Activated CD4-positive, CD25-positive, alpha-beta regulatory T cell treated with anti-CD3 and anti-CD28 coated beads, Interleukin-2, amount 50 U/mL, for 24 hours (primary cell): ENCODE results near the gene PRPS1L1.

Source experiments
- ATAC-seq, 2 donors: fragments of 150-1000 bp; cut with Tn5 transposase; one replicate each; pipeline ENCODE4 v1.10.0; 2021; ENCODE audit warnings: mild to moderate bottlenecking in 1 of 2, moderate library complexity in 1 of 2

Gene PRPS1L1

GRCh38 chr7:18027628-18028027, at the start of gene PRPS1L1:
TSS of gene PRPS1L1 (minus strand) at chr7:18027846.
- no peak for ATAC-seq

GRCh38 chr7:18076461-18076860, 48.8 kb upstream of the PRPS1L1 start:
- ATAC-seq, result no peak

- ATAC-seq, result no peak
These were observed 41.1 kb upstream of the PRPS1L1 start for GRCh38 chr7:18068745-18069144.

DNA sequence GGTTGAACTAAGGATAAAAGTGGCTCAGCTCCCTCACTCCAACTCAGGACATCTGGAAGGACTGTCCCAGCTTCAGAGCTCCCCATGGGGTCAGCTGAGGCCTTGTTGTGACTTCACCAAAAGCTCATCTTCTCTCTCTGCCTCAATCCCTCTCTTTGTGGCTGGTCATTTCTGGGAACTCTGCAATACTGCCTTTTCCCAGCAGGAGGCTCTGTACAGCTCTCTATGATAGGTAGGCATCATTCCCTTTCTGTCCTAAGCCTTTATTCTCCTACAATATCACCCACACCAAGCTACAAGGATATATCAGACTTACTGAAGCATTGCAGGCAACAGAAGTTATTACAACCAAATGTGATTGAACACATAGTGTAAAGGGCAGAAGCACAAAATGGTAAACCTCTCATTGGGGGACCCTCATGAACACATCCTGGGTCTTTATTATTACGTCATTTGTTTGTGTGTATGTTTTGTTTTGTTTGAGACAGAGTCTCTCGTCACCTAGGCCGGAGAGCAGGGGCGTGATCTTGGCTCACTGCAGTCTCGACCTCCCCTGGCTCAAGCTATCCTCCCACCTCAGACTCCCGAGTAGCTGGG, 36.7 kb upstream of the PRPS1L1 start:
- ATAC-seq, result no peak

GRCh38 chr7:18063149-18063901, 35.7 kb upstream of the PRPS1L1 start:
- ATAC-seq, result no peak

DNA sequence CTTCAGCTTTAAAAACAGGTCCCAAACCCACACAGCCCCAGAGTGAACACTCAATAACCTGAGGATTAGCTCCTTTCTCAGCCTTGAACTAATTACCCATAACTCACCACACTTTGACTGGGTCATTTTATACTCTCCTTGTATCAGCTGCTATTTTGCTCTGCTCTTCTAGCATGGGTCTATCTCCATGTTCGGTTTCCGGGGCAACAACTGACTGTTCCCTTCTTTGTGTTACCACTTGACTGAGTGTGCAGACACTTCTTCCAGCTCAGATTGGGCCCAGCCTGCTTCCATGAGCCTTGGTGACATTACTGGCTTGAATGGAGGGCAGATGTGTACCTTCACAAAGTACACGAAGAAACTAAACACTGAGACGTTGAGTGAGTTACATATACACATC, 31.5 kb upstream of the PRPS1L1 start:
- no peak for ATAC-seq

DNA sequence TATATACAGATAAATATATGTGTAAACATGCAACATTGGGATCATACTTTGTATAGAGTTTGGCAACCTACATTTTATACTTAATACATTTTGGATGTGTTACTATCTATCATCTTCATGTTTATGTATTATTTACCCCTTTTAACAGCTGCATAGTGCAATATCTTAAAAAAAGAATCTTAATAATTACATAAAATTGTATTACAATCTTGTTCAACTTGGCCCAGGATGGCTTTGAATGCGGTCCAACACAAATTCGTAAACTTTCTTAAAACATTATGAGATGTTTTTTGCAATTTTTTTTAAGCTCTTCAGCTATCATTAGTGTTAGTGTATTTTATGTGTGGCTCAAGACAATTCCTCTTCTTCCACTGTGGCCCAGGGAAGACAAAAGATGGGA, 26.3 kb upstream of the PRPS1L1 start:
- ATAC-seq, result no peak

- no peak for ATAC-seq
These were observed 25.7 kb upstream of the PRPS1L1 start for GRCh38 chr7:18053177-18053928.

DNA sequence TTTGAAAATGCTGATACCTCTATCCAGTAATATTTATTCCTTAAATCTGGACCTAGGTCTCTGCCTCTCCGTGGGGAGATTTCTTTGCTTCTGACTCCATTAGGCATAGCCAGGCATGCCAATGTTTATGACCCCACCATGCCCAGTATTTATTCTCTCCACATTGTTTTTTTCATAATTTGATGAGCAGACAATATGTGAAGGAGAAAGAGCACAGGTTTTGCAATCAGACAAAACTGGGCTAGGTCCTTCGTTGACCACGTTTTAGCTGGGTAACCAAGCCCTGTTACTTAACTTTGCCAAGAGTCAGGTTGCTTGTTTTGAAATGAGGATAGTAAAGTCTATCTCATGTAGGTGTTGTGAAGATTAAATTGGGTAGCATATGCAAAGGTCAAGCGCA, 21.6 kb upstream of the PRPS1L1 start:
- no peak for ATAC-seq

DNA sequence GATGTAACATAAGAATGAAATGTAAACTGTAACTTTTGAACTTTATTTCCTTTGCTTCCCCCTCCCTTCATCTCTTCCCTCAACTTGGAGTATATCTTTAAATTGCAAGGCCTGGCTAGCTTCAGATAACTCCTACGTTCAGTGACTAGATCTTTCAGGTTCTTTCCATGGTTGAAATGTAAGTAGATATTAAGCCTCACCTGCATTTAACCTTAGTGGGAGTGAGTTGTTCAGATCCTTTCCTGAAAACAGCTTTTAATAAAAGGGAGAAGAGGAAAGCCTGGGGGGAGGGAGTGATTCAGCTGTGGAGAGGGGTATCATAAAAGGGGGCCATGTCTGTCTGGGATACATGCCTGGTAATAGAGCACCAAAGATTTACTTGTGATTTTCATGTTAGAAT, 19.0 kb upstream of the PRPS1L1 start:
- ATAC-seq, result no peak

DNA sequence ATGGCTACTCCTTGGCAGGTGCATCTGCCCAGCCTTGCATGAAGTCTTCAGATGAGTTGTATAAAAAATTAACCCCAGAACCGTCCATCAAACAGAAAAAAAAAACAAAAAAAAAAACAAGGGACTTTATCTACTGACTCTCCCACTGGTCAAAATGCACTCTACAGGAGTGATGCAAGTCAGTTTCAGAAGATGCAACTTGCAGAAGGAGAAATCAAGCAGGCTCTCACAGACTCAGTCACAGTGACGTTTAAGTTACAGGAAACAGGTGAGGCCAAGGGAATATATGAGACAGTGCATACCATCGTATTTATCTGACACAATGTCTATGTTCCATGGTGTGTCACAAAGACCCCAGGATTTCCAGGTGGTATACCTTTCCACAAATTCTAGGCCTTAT, 17.5 kb upstream of the PRPS1L1 start:
- no peak for ATAC-seq

- no peak for ATAC-seq
These were observed 13.5 kb upstream of the PRPS1L1 start for GRCh38 chr7:18041191-18041590.

- ATAC-seq, result no peak
These were observed 12.6 kb upstream of the PRPS1L1 start for GRCh38 chr7:18040196-18040595.

DNA sequence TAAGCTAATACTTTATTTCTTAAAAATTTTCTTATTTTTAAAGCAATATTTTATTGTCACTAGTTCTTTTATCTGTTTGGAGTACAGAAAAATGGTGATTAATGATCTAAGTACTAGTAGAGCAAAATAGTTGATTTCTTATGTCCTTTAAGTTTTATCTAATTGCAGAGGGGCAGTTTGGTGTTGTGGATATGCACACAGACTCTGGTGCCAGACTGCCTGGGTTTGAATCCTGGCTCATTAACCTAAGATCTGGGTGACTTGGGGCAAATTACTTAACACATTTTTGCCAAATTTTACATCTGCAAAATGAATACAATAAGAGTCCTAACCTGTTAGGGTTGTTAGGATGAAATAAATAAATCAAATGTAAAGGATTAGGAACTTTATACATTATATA, 10.7 kb upstream of the PRPS1L1 start:
- no peak for ATAC-seq

- ATAC-seq, result no peak
These were observed 10.0 kb upstream of the PRPS1L1 start for GRCh38 chr7:18037609-18038008.

GRCh38 chr7:18036783-18037182, 9.1 kb upstream of the PRPS1L1 start:
- no peak for ATAC-seq

GRCh38 chr7:18030758-18031157, 3.1 kb upstream of the PRPS1L1 start:
- ATAC-seq, result no peak

GRCh38 chr7:18020138-18020715, 7.4 kb downstream of the PRPS1L1 start:
- no peak for ATAC-seq

GRCh38 chr7:18019555-18019954, 8.1 kb downstream of the PRPS1L1 start:
- no peak for ATAC-seq

DNA sequence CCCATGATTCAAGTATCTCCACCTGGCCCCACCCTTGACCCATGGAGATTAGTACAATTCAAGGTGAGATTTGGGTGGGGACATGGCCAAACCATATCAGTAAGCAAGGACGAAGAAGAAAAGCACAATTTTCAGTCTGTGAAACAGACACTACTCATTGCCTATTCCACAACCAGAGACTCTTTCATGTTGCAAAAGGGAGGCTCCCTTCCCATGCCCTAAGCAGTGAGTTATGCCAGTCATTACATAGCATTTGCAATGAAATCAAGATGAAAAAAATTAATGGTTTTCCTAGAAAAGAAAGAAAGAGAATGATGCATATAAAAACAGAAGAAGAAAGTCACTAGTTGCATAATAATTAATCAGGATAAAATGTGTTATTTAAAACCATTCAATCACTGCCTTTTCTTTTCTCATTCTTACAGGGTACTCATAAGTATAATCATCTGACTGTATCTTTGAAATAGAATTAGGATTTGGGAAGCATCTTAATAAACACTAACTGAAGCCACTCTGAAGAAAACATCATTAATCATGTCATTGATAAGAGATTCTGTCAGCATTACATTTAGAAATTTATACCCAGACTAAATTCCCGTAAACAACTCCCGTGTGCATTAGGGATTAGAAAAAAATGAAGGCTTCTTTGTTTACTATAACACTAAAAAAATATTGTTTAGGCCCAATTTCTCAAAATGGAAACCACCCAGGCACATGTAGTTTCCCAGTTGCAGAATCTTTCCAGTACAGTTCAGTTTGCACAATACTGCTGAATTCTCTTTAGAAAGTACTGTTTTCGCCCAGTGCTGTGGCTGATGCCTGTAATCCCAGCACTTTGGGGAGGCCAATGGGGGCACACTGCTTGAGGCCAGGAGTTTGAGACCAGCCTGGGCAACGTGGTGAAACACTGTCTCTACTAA, 9.1 kb downstream of the PRPS1L1 start:
- no peak for ATAC-seq

DNA sequence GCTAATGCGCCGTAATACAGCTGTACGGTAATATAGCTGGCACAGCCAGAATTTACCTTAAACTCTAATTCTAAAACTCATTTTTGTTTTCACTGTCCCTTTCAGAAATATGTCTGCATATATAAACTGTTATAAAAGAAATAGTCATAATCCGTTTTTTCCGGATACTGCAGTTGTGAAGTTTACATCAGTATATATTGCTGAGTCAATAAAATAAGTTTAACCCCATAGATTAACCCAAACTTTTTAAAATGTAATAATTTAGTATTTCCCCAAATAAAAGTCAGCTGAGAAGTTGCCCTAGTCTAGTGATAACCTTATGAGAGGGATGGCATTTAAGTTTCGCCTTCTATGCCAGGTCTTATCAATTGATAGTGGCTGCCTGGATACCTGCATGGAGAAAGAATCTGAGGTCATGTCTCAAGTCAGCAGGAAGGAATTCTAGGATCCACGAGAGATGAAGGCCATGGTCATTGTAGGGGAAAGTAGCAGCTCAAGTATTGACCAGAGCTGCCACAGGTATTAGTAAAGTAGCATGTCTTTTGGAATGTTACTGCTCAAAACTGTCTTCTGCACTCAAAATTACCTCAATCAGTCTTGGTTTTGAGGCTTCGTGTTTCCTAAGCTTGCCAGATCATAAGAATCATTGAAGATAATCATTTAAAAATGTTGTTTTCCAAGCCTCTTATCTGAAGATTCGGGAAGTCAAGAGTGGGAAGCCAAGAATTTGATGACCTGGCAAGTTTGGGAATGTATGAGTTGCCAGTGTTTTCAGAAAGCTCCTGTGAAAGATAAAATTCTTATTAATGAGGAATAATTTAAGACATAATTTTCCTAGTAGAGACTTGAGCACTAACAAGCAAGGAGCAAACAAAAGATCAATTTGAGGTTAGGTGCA, 10.8 kb downstream of the PRPS1L1 start:
- ATAC-seq, result no peak
